NCI-H1048 (cell line): ENCODE results near the gene LOC128125822.
"Not testable (repeated sequence)": the region's sequence is repeated elsewhere in the genome, so short reads cannot be mapped to it uniquely, and the experiment has no call there.

Source experiments
- DNase-seq: peaks from one replicate; lab custom pipeline; 2025; lab: John Stamatoyannopoulos, UW

The LOC128125822 gene

GRCh38 chr6:63582579-63583231, 10.4 kb downstream of the LOC128125822 start:
- DNase-seq = no peak

GRCh38 chr6:63584125-63584514, 11.8 kb downstream of the LOC128125822 start:
- DNase-seq = no peak

GRCh38 chr6:63584566-63584965, 12.3 kb downstream of the LOC128125822 start:
- no peak for DNase-seq

GRCh38 chr6:63585652-63586051, 13.4 kb downstream of the LOC128125822 start:
- DNase-seq = not testable (repeated sequence)

GRCh38 chr6:63589952-63590411, 17.7 kb downstream of the LOC128125822 start:
- no peak for DNase-seq

GRCh38 chr6:63592886-63593285, 20.6 kb downstream of the LOC128125822 start:
- DNase-seq = no peak

- no peak for DNase-seq
These were observed 25.1 kb downstream of the LOC128125822 start for GRCh38 chr6:63597141-63598048.

GRCh38 chr6:63598049-63599036, 26.1 kb downstream of the LOC128125822 start:
- peak; percentile 42 for DNase-seq

- no peak for DNase-seq
These were observed 27.0 kb downstream of the LOC128125822 start for GRCh38 chr6:63599243-63599642.

- no peak for DNase-seq
These were observed 27.9 kb downstream of the LOC128125822 start for GRCh38 chr6:63600136-63600535.

- no peak for DNase-seq
These were observed 37.0 kb downstream of the LOC128125822 start for GRCh38 chr6:63609231-63609630.

GRCh38 chr6:63610944-63611343, 38.7 kb downstream of the LOC128125822 start:
- DNase-seq = no peak

GRCh38 chr6:63611560-63611959, 39.3 kb downstream of the LOC128125822 start:
- no peak for DNase-seq

GRCh38 chr6:63615590-63615989, 43.3 kb downstream of the LOC128125822 start:
- no peak for DNase-seq
